OCI-LY7 (cell line): ENCODE data around the gene TRPV6. TPM values are rescaled to one million over a fixed set of nuclear protein-coding genes. Genes with fewer than 3 reads are reported as not detected.

Source experiments
- BruUV-seq: library from RNA; stranded (reverse); fragments of 400-500 nt; replicated peaks from 2 replicates; lab custom pipeline; 2021; lab: Mats Ljungman, UMichigan
- CTCF ChIA-PET: fragments of 300-600 bp; sonication (Branson Sonifier 250); formaldehyde crosslinking; loops from one replicate; lab custom pipeline; 2022; ENCODE audit warnings: antibody characterized with exemption; ENCODE audit not compliant: unreplicated experiment; lab: Charles Lee
- POLR2A ChIA-PET: fragments of 300-600 bp; sonication (Branson Sonifier 250); formaldehyde crosslinking; loops from one replicate; lab custom pipeline; 2022; ENCODE audit warnings: antibody characterized with exemption; lab: Charles Lee
- DNase-seq: peaks from one replicate; pipeline ENCODE4 v3.0.0-alpha.2; 2015; ENCODE audit warnings: low spot score
- H2AFZ ChIP-seq: fragments of 200-600 bp; sonication (generic), shearing (Covaris generic); 2 replicates; pipeline ENCODE4 v1.6.1; 2014; ENCODE audit warnings: mild to moderate bottlenecking, antibody characterized with exemption, low read length, moderate library complexity
- H3K27ac ChIP-seq: fragments of 200-600 bp; sonication (generic); 2 replicates; pipeline ENCODE4 v1.5.1; 2014; ENCODE audit warnings: mixed run types, low read depth, mild to moderate bottlenecking, moderate library complexity, low read length, inconsistent platforms; ENCODE audit not compliant: poor library complexity, severe bottlenecking
- H3K36me3 ChIP-seq: fragments of 200-600 bp; sonication (generic); 2 replicates; pipeline ENCODE4 v1.6.1; 2014; ENCODE audit warnings: mild to moderate bottlenecking, antibody characterized with exemption, low read length, moderate library complexity, mixed read lengths; ENCODE audit not compliant: insufficient read depth
- H3K4me1 ChIP-seq: fragments of 200-600 bp; sonication (generic); 2 replicates; pipeline ENCODE4 v1.5.1; 2014; ENCODE audit warnings: mild to moderate bottlenecking, low read length; ENCODE audit not compliant: insufficient read depth, poor library complexity, severe bottlenecking
- H3K4me2 ChIP-seq: fragments of 200-600 bp; sonication (generic); 2 replicates; pipeline ENCODE4 v1.6.1; 2014; ENCODE audit warnings: mild to moderate bottlenecking, low read length
- H3K4me3 ChIP-seq: fragments of 200-600 bp; sonication (generic); 2 replicates; pipeline ENCODE4 v1.5.1; 2014; ENCODE audit warnings: mild to moderate bottlenecking, low read depth, low read length; ENCODE audit not compliant: poor library complexity, severe bottlenecking
- H3K79me2 ChIP-seq: fragments of 200-600 bp; sonication (generic); 2 replicates; pipeline ENCODE4 v1.6.1; 2016; ENCODE audit warnings: low read depth, mild to moderate bottlenecking, low read length, moderate library complexity, mixed read lengths; ENCODE audit not compliant: insufficient read depth
- H3K9me2 ChIP-seq: fragments of 200-600 bp; sonication (generic); 2 replicates; pipeline ENCODE4 v1.6.1; 2016; ENCODE audit warnings: mild to moderate bottlenecking, low read length, mixed read lengths; ENCODE audit not compliant: insufficient read depth
- H3K9me3 ChIP-seq: fragments of 200-600 bp; sonication (generic); 2 replicates; pipeline ENCODE4 v1.6.1; 2014; ENCODE audit warnings: mild to moderate bottlenecking, mixed run types, low read length, mixed read lengths
- H4K20me1 ChIP-seq: fragments of 200-600 bp; sonication (generic); 2 replicates; pipeline ENCODE4 v1.6.1; 2014; ENCODE audit warnings: mild to moderate bottlenecking, antibody characterized with exemption, low read length, moderate library complexity, mixed read lengths; ENCODE audit not compliant: insufficient read depth
- CTCF ChIP-seq: fragments of 200-600 bp; sonication (generic); conservative IDR thresholded peaks from 2 replicates; pipeline ENCODE4 v1.5.1; 2014; ENCODE audit warnings: mild to moderate bottlenecking, antibody characterized with exemption, low read length, moderate library complexity, mixed read lengths
- EZH2phosphoT487 ChIP-seq: fragments of 200-600 bp; sonication (generic); IDR thresholded peaks from 2 replicates; pipeline ENCODE4 v1.6.1; 2018; ENCODE audit warnings: low read depth, borderline replicate concordance, mild to moderate bottlenecking, mixed run types, antibody characterized with exemption, low read length, moderate library complexity, mixed read lengths
- intact Hi-C: fragments of 100-400 bp; cut with micrococcal nuclease; formaldehyde crosslinking; loops from one replicate; pipeline ENCODE4 v1.10.0; 2022; ENCODE audit not compliant: unreplicated experiment
- total RNA-seq, 2 experiments: library from RNA; depleted of rRNA in 1 of 2; stranded (reverse); fragments of >200 nt in 1 of 2; shearing (Covaris generic) in 1 of 2; gene quantifications; 2 replicates each; pipeline ENCODE4 v1.2.3, GENCODE V29; 2014 to 2022

The TRPV6 gene
- total RNA-seq, 2 experiments from 2014 or later, result not detected

- H3K79me2 ChIP-seq, result no peaks in the 10 kb centered on the region
- intact Hi-C loops, result no loop called here
- H3K36me3 ChIP-seq, result no peaks in the 10 kb centered on the region
- no peak overlapping the region for H3K27ac ChIP-seq
- no peaks in the 10 kb centered on the region for H3K9me2 ChIP-seq
- CTCF ChIA-PET, result no interaction called here
- no peak overlapping the region for H2AFZ ChIP-seq
- TF ChIP-seq CTCF (no peak), EZH2phosphoT487 (no peak)
- no peaks in the 10 kb centered on the region for H3K9me3 ChIP-seq
- no peak overlapping the region for H3K4me2 ChIP-seq
- no peaks in the 10 kb centered on the region for H3K4me1 ChIP-seq
- POLR2A ChIA-PET, result no interaction called here
- BruUV-seq, result no TSS peak
- no peaks in the 10 kb centered on the region for H4K20me1 ChIP-seq
- H3K4me3 ChIP-seq, result no peak overlapping the region
- no peak for DNase-seq
Measured at GRCh38 chr7:142832417-142832816, 53.1 kb downstream of the TRPV6 start.

GRCh38 chr7:142827951-142828500, 57.5 kb downstream of the TRPV6 start:
- no peaks in the 10 kb centered on the region for H3K36me3 ChIP-seq
- TF ChIP-seq EZH2phosphoT487 (no peak), CTCF (no peak)
- intact Hi-C loops, result no loop called here

GRCh38 chr7:142822714-142823113, 62.8 kb downstream of the TRPV6 start:
- no TSS peak for BruUV-seq
- Histone ChIP-seq H3K36me3 (no peaks in the 10 kb centered on the region), H3K4me2 (no peak overlapping the region), H3K27ac (no peak overlapping the region), H2AFZ (no peak overlapping the region), H3K4me1 (no peaks in the 10 kb centered on the region), H3K9me2 (no peaks in the 10 kb centered on the region; the same call in 1 of the 2 replicates), H3K4me3 (no peak overlapping the region), H3K79me2 (no peaks in the 10 kb centered on the region), H4K20me1 (no peaks in the 10 kb centered on the region), H3K9me3 (peaks cover 22% of the 10 kb centered on the region; the same call in 1 of the 2 replicates)
- POLR2A ChIA-PET, result interaction anchor here (1.4 to 1.5 kb wide), 2 partner anchors 11 to 69 kb away, joined by 3 to 10 read pairs; no protein-coding TSS in a partner anchor
- TF ChIP-seq EZH2phosphoT487, result no peak
- TF ChIP-seq CTCF, result no peak
- DNase-seq, result no peak
- intact Hi-C loops, result no loop called here
- CTCF ChIA-PET, result no interaction called here

More at GRCh38 chr7:142827951-142828500, 57.5 kb downstream of the TRPV6 start:
- no peak overlapping the region for H3K4me3 ChIP-seq
- H3K4me2 ChIP-seq, result no peak overlapping the region
- no peak overlapping the region for H2AFZ ChIP-seq
- H3K79me2 ChIP-seq, result no peaks in the 10 kb centered on the region
- no peak overlapping the region for H3K27ac ChIP-seq
- DNase-seq, result no peak
- POLR2A ChIA-PET, result interaction anchor here (0.6 to 1.2 kb wide), 4 partner anchors 9 to 42 kb away, joined by 3 to 6 read pairs (median 4); no protein-coding TSS in a partner anchor
- peaks cover 19% of the 10 kb centered on the region; the same call in 1 of the 2 replicates for H3K9me3 ChIP-seq
- no peaks in the 10 kb centered on the region for H3K9me2 ChIP-seq
- no peaks in the 10 kb centered on the region for H4K20me1 ChIP-seq
- no TSS peak for BruUV-seq
- H3K4me1 ChIP-seq, result no peaks in the 10 kb centered on the region
- CTCF ChIA-PET, result no interaction called here
